Heart left ventricle (tissue), 13 donors: ENCODE measurements around the gene SUPT5H.
"Not testable (repeated sequence)": the region's sequence is repeated elsewhere in the genome, so short reads cannot be mapped to it uniquely, and the experiment has no call there.

Source experiments
- CTCF ChIP-seq, 12 donors: fragments of 200-600 bp; sonication (generic) in 4 of 12; IDR thresholded peaks; one replicate each; pipeline versions ENCODE4 v1.5.0 to v1.8.0; 2018 to 2022; ENCODE audit warnings: antibody characterized with exemption in 12 of 12, mild to moderate bottlenecking in 5 of 12
- POLR2A ChIP-seq, 2 donors: fragments of 450-650 bp; IDR thresholded peaks; one replicate each; pipeline ENCODE4 v1.6.1; 2017; ENCODE audit warnings: antibody characterized with exemption in 2 of 2, mild to moderate bottlenecking in 2 of 2, moderate library complexity in 2 of 2
- donor health status: ischemic (EF 13 %, LVEDD 7.1; RV severe dilation, severe dysfunction).
- donor health status: DM: no; HTN: yes; CAD: no.
- donor health status: DM: no; HTN: no; CAD: no.
- donor health status: ischemic (EF 25% LVEDD 6.9; RV normal size, moderate dysfunction).
- donor health status: ischemic (EF 25% LVEDD 5.7; RV mildly dilated, moderate dysfunction).
- donor health status: ischemic (EF 35%, LVEDD 5.7; RV mildly dilated, moderate dysfunction).
- donor health status: nonischemic (EF 11% LVEDD 7.7; RV severe dilation, severe dysfunction).
- donor health status: DM: yes; HTN: yes; CAD: no.
- donor health status: PGD.
- donor health status: ischemic (EF 29% LVEDD 5.4; RV normal size, mild dysfunction).
- donor health status: nonischemic (EF 23%, LVEDD 6.1; RV moderate dilation, normal function).

- not testable (repeated sequence) for TF ChIP-seq CTCF, POLR2A (IDR thresholded peaks at IDR 0.05)
Observed at GRCh38 chr19:39479319-39479801, 34.0 kb downstream of the SUPT5H start.
